DMS79 (cell line): Measurements from ENCODE around the gene RSPH1.

Experiments used
- DNase-seq: peaks from one replicate; lab custom pipeline; 2025; lab: John Stamatoyannopoulos, UW

The RSPH1 gene

DNA sequence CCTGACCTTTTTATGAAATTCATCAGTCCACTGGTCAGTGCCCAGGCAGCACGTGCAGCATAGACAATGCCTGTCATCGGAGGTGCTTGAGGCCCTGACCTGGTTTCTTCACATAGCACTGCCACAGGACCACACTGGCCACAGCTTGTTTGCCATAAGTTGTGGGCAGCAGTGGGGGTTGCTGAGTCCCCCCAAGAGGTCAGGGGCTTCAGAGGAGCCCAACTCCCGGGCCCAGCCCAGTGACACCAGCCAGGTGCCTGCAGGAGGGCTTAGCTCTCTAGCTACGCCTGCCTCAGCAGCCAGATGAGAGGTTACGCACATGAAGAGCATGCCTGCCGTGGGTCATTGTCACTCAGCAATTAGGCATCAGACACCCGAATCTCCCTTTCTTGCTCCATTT lies 50.7 kb downstream of the RSPH1 start:
- DNase-seq, result no peak

GRCh38 chr21:42444745-42445059 lies 51.3 kb downstream of the RSPH1 start:
- DNase-seq, result no peak

DNA sequence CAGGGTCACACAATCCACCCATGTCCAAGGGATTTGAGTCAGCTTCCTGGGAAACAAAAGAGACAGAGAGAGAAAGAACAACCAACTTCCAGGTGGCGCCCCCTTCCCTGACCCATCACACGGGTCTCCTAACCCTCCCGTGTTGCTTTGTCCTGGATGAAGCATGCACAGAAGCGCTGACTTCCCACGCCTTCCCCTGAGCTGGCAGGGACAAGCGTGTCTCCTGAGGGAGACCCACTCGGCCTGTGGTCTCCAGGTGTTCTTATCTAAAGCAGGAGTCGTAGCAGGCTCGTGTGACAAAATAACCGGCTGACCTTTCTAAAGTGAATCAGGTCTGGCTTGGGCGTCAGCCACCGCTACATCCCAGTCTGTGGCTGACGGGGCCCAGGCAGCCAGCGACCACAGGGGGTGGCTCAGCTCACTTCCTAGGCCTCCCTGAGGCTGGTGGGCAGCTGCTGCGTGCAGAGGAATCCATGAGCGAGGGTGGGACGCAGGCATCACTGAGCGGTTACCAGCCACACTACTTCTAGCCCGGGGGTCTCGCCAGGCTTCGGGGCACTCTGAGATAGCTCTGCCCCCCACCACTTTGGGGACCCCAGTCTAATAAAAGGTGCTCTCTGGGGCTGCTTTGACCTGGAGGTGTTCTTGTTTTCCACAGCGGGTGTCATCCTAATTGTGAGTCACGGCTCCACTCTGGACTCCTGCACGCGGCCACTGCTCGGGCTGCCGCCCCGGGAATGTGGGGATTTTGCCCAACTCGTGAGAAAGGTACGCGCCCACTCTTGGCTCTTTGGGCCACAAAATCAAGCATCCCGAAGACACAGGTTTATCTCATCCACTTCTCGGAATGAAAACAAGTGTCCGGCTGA lies 51.9 kb downstream of the RSPH1 start:
- DNase-seq, result no peak

DNA sequence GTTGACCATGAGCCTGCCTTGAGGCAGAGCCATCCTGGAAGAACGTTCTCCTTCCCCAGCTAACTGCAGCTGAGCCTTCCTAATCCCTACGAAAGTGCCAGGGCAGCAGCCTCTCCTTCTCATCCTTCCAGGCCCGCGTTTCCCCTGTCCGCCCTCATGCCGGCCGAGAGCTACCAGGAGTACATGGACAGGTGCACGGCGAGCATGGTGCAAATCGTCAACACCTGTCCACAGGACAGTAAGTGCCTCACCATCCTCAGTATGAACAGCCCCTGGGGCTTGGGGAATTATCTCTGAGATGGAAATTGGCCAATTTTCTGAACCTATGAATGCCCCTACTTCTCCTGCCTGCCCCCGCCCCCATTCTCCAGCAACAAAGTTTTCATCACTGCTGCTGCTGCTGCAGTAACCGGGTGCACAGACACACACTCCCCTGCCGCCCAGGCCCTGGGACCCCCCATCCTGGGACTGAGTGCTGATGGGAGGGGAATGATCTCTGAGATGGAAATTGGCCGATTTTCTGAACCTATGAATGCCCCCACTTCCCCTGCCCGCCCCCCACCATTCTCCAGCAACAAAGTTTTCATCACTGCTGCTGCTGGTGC lies 52.7 kb downstream of the RSPH1 start:
- DNase-seq, result no peak

DNA sequence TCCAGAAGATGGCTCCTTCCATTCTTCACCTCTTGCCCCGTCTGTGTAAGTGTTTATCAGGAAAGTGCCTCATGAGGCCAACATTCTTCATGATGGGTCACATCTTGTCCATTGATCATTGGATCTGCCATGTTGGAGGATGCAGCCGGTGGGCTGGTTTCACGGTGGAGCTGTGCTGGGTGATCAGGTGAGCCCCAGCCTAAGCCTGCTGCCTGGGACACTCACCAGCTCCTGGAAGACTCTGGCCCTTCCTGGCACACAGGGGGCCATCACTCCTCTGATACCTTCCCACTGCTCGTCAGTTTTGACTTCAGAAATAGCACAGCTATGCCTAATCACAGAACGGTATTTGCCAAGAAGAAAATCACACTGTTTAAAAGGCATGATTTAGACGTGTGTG lies 54.1 kb downstream of the RSPH1 start:
- no peak for DNase-seq

- DNase-seq, result no peak
These were observed 55.7 kb downstream of the RSPH1 start for GRCh38 chr21:42440187-42440792.

DNA sequence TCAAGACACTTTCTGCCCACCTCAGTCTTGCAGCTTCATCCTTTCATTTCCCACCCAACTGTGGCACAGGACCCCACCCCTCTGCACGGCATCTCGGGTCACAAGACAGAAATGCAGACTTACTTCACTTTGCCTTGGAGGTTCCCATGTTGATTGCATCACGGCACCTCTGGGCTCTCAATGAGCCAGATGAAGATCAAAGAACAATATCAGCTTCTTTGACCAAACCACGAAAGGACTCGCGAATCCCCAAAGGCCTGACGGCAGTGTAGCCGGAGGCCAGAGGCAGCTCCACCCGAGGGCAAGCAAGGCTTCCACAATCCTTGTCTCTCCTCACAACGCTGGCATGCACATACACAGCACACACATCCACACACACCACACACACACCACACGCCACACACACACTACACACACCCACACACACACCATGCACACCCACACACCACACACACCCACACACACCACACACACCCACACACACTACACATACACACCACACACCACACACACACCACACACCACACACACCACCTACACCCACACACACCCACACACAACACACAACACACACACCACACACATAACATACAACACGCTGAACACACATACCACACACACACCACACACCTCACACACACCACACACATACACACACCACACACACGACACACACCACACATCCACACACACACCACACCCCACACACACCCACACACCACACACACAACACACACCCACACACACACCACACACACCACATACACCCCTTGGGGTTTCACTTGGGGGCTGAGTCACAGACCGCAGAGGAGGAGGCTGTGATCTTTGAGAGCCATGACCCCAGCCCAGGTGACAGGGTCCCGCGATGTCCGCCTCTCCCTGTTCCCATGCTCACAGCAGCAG lies 56.5 kb downstream of the RSPH1 start:
- DNase-seq, result no peak

DNA sequence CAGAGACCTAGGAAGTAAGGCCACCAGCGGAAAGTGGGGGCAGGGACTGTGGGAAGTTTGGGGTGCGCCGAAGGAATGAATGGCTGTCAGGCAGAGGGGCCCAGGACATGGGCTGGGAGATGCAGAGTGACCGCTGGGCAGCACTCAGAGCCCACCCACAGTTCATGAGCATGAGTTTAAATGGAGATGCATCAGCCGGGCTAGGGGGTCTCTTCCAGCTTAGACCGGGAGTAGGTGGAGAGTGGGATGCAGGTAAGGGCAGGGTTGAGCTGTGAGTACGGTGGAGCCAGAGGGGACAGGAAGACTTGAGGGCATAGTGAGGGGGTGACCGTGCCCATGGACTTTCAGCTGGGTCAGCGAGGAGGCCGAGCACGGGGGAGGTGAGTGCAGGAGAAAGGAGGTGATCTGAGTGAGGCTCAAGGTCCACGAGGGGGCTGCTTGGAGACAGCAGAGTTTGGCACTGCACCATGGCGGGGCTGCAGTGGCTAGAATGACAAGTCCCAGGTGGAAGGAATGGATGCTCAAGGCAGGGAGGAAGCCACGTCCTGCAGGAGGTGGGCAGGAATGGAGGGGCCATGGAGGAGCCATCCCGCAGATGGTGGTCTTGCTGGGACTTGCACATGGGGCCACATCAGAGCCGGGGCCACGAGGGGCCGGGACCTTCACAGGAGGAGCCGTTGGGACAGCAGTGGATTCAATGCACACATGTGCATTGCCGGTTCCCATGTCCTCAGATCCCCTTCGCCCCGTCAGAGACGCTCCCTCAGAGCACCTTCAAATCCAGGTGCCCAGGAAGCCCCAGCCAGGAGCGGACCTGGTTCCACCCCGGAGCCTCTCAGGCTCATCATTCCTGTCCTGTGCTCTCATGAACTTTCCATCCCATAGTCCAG lies 57.5 kb downstream of the RSPH1 start:
- DNase-seq, result no peak

DNA sequence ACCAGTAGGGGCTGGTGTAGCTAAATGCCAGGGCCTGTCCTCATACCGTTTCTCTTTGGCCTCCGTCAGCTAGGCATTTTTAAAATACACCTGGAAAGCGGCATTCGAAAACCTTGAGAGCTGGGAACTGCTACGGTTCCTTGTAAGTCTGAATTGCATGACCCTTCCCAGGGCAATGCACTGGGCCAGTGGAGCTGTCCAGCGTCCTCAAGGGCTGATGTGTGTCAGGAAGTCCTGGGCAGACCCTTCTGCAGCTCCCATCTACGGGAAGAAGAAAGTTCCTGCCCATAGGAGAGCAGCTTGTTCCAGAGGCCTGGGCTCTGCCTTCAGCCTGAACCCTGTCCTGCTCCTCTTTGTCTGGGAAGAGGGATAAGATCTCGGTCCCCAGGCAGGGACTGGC lies 58.2 kb downstream of the RSPH1 start:
- DNase-seq, result no peak

DNA sequence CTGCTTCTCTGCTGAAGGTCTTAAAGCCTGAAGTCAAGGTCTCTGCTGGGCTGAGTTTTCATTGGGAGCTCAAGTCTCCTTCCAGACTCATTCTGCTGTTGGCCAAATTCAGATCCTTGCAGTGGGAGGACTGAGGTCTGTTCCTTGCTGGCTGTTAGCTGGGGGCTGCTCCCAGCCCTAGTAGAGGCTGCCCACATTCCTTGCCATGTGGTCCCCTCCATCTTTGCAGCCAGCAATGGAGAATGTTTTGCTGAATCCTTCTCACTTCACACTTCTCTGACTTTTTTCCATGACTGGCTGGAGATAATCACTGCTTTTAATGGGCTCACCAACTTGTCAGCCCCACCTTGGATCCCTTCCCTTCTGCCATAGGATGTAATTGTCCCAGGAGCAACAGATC lies 59.1 kb downstream of the RSPH1 start:
- DNase-seq, result no peak

DNA sequence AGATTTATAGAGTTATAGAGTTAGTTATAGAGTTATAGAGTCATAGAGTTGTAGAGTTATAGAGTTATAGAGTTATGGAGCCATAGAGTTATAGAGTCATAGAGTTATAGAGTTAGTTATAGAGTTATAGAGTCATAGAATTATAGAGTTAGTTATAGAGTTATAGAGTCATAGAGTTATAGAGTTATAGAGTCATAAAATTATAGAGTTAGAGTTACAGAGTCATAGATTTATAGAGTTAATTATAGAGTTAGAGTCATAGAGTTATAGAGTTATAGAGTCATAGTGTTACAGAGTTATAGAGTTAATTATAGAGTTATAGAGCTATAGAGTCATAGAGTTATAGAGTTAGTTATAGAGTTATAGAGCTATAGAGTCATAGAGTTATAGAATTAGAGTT lies 60.2 kb downstream of the RSPH1 start:
- DNase-seq, result no peak

GRCh38 chr21:42435401-42435800 lies 60.6 kb downstream of the RSPH1 start:
- DNase-seq, result no peak

DNA sequence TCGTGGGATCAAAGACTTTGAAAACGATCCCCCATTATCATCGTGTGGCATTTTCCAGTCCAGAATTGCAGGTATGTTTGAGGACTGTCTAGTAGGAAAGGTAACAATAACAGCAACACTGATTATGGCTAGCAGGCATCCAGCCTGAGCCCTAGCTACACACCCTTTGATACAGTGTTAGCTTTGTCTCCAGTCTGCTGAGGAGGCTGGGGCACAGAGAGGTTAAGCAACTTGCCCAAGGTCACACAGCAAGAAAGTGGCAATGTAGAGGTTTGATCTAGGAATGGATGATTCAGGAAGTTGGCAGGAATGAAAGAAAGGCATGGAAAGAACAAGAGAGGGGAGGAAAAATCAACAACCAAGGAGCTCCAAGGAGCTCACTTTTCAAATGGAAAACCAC lies 61.1 kb downstream of the RSPH1 start:
- no peak for DNase-seq

GRCh38 chr21:42433946-42434551 lies 62.0 kb downstream of the RSPH1 start:
- no peak for DNase-seq

DNA sequence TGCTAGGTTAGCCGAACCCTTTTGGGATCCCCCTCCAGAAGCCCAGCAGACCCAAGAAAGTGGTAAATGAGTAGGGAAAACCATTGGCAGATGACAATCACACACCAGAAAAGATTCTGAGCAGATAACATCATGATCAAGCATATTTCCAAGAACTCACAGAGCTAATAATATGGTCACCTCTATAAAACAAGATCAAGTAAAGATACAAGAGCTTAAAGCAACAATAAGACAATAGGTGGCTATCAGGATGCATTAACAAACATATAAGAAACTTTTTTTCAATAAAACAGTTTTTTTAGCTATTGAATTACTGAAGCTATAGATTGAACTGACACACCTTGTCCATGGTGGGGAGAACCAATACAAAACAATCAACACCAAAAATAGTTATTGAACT lies 63.3 kb downstream of the RSPH1 start:
- no peak for DNase-seq

DNA sequence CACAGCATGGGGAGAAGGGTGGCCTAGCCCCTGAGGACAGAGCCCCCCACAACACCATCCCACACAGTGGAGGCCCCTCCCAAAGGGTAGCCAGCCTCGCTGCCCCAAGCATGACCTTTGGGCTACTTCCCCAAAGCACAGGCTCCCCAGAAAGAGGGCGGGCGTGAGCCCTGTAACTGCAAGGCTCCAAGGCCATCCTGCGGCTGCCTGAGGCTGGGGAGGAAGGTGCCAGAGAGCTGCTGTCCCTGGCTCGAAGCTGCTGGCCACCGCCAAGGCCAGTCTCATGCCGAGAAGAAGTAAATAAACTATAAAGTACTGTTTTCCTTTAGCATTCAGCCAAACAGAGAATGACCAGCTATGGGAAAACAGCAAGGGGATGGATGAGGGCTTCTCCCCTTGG lies 64.8 kb downstream of the RSPH1 start:
- no peak for DNase-seq

DNA sequence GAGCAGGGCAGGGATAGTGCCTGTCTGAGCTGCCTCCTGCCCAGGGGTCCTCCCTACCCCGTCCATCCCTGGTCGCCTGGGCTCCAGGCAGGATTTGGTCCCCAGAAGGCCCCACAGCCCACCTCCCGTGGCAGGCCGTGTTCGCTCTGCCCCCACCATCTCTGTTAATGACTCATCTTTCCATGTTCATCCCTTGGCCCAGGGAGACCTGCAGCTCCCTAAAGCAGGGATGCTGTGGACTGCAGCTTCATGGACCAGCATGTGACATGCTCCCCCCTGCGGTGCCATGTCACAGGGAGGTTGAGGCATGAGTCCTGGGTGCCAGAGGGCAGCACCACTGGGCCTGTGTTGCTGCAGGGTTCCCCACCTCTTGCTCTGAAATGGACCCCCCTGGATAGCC lies 65.5 kb downstream of the RSPH1 start:
- no peak for DNase-seq

DNA sequence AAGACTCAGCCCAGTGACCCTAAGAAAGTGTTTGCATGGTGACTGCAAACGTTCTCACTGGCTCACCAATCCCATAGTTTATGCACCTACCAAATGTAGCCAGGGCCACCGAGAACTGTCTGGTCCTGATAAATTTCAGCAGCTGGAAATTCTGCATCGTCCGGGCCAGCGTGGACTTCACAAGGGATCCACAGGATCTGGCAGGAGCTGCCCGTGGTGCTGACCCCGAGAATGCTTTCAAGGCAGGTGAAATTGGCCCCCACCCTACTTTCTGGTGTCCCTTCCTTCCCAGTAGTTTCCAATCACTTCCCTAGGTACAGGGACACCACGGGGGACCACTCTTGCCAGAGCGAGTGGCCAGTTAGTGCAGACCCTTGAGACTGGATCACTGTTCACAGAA lies 66.2 kb downstream of the RSPH1 start:
- no peak for DNase-seq

- DNase-seq, result no peak
These were observed 67.0 kb downstream of the RSPH1 start for GRCh38 chr21:42429021-42429420.

- DNase-seq, result no peak
These were observed 68.1 kb downstream of the RSPH1 start for GRCh38 chr21:42427809-42428419.
